HT-29 (cell line): Measurements from ENCODE around the gene ELMOD1. TPM values are rescaled to one million over a fixed set of nuclear protein-coding genes. Genes with fewer than 3 reads are reported as not detected.

Experiments
- DNase-seq: peaks from one replicate; pipeline ENCODE4 v3.0.0-alpha.2; 2015; ENCODE audit warnings: low spot score
- total RNA-seq: library from RNA; depleted of rRNA; stranded (reverse); fragments of >200 nt; shearing (Covaris generic); gene quantifications from 2 replicates; pipeline ENCODE4 v1.2.3, GENCODE V29; 2014

The ELMOD1 gene
- total RNA-seq, 1 experiment from 2014 or later = not detected

GRCh38 chr11:107631931-107632330, 41.0 kb downstream of the ELMOD1 start:
- no peak for DNase-seq

GRCh38 chr11:107646783-107647182, 55.8 kb downstream of the ELMOD1 start:
- no peak for DNase-seq

- DNase-seq = no peak
Measured at GRCh38 chr11:107648242-107648641, 57.3 kb downstream of the ELMOD1 start.

GRCh38 chr11:107651672-107652071, 60.7 kb downstream of the ELMOD1 start:
- no peak for DNase-seq

- no peak for DNase-seq
Measured at GRCh38 chr11:107653076-107653475, 62.1 kb downstream of the ELMOD1 start.

- no peak for DNase-seq
Measured at GRCh38 chr11:107655602-107656001, 64.7 kb downstream of the ELMOD1 start.

GRCh38 chr11:107659310-107659709, 68.4 kb downstream of the ELMOD1 start:
- no peak for DNase-seq

GRCh38 chr11:107660066-107660465, 69.1 kb downstream of the ELMOD1 start:
- DNase-seq = no peak

GRCh38 chr11:107661656-107662055, 70.7 kb downstream of the ELMOD1 start:
- DNase-seq = no peak

GRCh38 chr11:107665018-107665417, 74.1 kb downstream of the ELMOD1 start:
- no peak for DNase-seq

GRCh38 chr11:107666911-107667613, 76.1 kb downstream of the ELMOD1 start:
- no peak for DNase-seq

- DNase-seq = no peak
Measured at GRCh38 chr11:107669191-107669740, 78.3 kb downstream of the ELMOD1 start.

GRCh38 chr11:107669893-107670601, 79.1 kb downstream of the ELMOD1 start:
- no peak for DNase-seq

GRCh38 chr11:107675902-107676301, 85.0 kb downstream of the ELMOD1 start:
- DNase-seq = no peak

GRCh38 chr11:107676336-107677057, 85.5 kb downstream of the ELMOD1 start:
- no peak for DNase-seq

- no peak for DNase-seq
Measured at GRCh38 chr11:107677924-107678631, 87.1 kb downstream of the ELMOD1 start.

- DNase-seq = no peak
Measured at GRCh38 chr11:107678632-107678971, 87.7 kb downstream of the ELMOD1 start.

- no peak for DNase-seq
Measured at GRCh38 chr11:107679255-107680024, 88.5 kb downstream of the ELMOD1 start.

GRCh38 chr11:107682171-107682570, 91.2 kb downstream of the ELMOD1 start:
- no peak for DNase-seq

GRCh38 chr11:107682572-107682971, 91.6 kb downstream of the ELMOD1 start:
- DNase-seq = no peak

GRCh38 chr11:107683061-107683460, 92.1 kb downstream of the ELMOD1 start:
- DNase-seq = no peak
